GM19099 (cell line): ENCODE data around the gene YY1AP1.

ENCODE experiments used
- POLR2A ChIP-seq: IDR thresholded peaks from 3 replicates; pipeline ENCODE4 v1.6.1; 2011; ENCODE audit warnings: low read depth; ENCODE audit not compliant: insufficient read length; ENCODE audit errors: extremely low read depth

Gene YY1AP1

GRCh38 chr1:155648207-155649147, 40.1 kb downstream of the YY1AP1 start:
- no peak for TF ChIP-seq POLR2A

- TF ChIP-seq POLR2A: no peak
These were observed 42.3 kb downstream of the YY1AP1 start for GRCh38 chr1:155646307-155646706.

GRCh38 chr1:155645648-155646047, 42.9 kb downstream of the YY1AP1 start:
- TF ChIP-seq POLR2A: no peak

- no peak for TF ChIP-seq POLR2A
These were observed 43.5 kb downstream of the YY1AP1 start for GRCh38 chr1:155645034-155645598.

GRCh38 chr1:155643230-155643629, 45.3 kb downstream of the YY1AP1 start:
- TF ChIP-seq POLR2A: no peak

- no peak for TF ChIP-seq POLR2A
These were observed 48.2 kb downstream of the YY1AP1 start for GRCh38 chr1:155640367-155640766.

GRCh38 chr1:155636397-155637153, 52.0 kb downstream of the YY1AP1 start:
- TF ChIP-seq POLR2A: no peak

- no peak for TF ChIP-seq POLR2A
These were observed 65.2 kb downstream of the YY1AP1 start for GRCh38 chr1:155623357-155623756.

- TF ChIP-seq POLR2A: no peak
These were observed 66.4 kb downstream of the YY1AP1 start for GRCh38 chr1:155622191-155622590.

GRCh38 chr1:155609515-155610256, 78.9 kb downstream of the YY1AP1 start, which contains the start of gene MSTO1:
MSTO1 (plus strand) TSS chr1:155610218; CDS start chr1:155610249, 31 bp downstream.
- peak; percentile 91 for TF ChIP-seq POLR2A
